ENCODE measurements around the gene ITGAE. TPM values are rescaled to one million over a fixed set of nuclear protein-coding genes. Genes with fewer than 3 reads are reported as not detected.
"Not testable (repeated sequence)": the region's sequence is repeated elsewhere in the genome, so short reads cannot be mapped to it uniquely, and the experiment has no call there.

The ITGAE gene
- polyA plus RNA-seq, 5 donors = 34.4 to 44.2 (median 40.8) TPM

- not testable (repeated sequence) for DNase-seq
Measured at GRCh38 chr17:3734911-3735276, 66.1 kb downstream of the ITGAE start.

- no peak for DNase-seq
Measured at GRCh38 chr17:3732210-3732621, 68.8 kb downstream of the ITGAE start.

- no peak for DNase-seq
Measured at GRCh38 chr17:3730881-3731429, 70.0 kb downstream of the ITGAE start.

- no peak for DNase-seq
Measured at GRCh38 chr17:3729881-3730280, 71.1 kb downstream of the ITGAE start.

- not testable (repeated sequence) for DNase-seq
Measured at GRCh38 chr17:3728099-3728498, 72.9 kb downstream of the ITGAE start.

GRCh38 chr17:3727041-3727440 lies 73.9 kb downstream of the ITGAE start:
- no peak for DNase-seq

GRCh38 chr17:3724378-3725077 lies 76.5 kb downstream of the ITGAE start:
- DNase-seq = no peak

GRCh38 chr17:3723556-3724377 lies 77.2 kb downstream of the ITGAE start, which contains the start of gene HASPIN:
TSS of gene HASPIN (plus strand) at chr17:3723903. CDS start at chr17:3723936, 33 bp downstream.
- DNase-seq = peak; percentile 90 to 91

- no peak for DNase-seq
Measured at GRCh38 chr17:3723188-3723555, 77.8 kb downstream of the ITGAE start.

- no peak for DNase-seq
Measured at GRCh38 chr17:3722716-3723115, 78.3 kb downstream of the ITGAE start.

- no peak for DNase-seq
Measured at GRCh38 chr17:3719265-3719664, 81.7 kb downstream of the ITGAE start.

- DNase-seq = no peak
Measured at GRCh38 chr17:3718201-3718600, 82.8 kb downstream of the ITGAE start.

- DNase-seq = no peak
Measured at GRCh38 chr17:3715296-3715695, 85.7 kb downstream of the ITGAE start.

- DNase-seq = no peak
Measured at GRCh38 chr17:3712811-3713463, 88.1 kb downstream of the ITGAE start.

- no peak for DNase-seq
Measured at GRCh38 chr17:3710951-3711383, 90.0 kb downstream of the ITGAE start.

- peak in 1 of 2 donors; percentile 40 for DNase-seq
Measured at GRCh38 chr17:3708366-3708765, 92.6 kb downstream of the ITGAE start.

GRCh38 chr17:3705718-3705984 lies 95.3 kb downstream of the ITGAE start:
- not testable (repeated sequence) for DNase-seq

GRCh38 chr17:3704931-3705717 lies 95.9 kb downstream of the ITGAE start:
- no peak for DNase-seq

- DNase-seq = not testable (repeated sequence)
Measured at GRCh38 chr17:3702041-3702539, 98.9 kb downstream of the ITGAE start.

GRCh38 chr17:3699951-3700350 lies 101.0 kb downstream of the ITGAE start:
- no peak for DNase-seq

GRCh38 chr17:3698139-3698538 lies 102.8 kb downstream of the ITGAE start:
- DNase-seq = no peak

- no peak for DNase-seq
Measured at GRCh38 chr17:3697103-3697476, 103.9 kb downstream of the ITGAE start.

Data from right lung (tissue), 5 donors.